C4-2B (cell line): ENCODE data around the gene GLYAT.

Experiments
- CTCF ChIP-seq: fragments of 450-650 bp; conservative IDR thresholded peaks from 2 replicates; pipeline ENCODE4 v1.5.1; 2017; ENCODE audit warnings: mild to moderate bottlenecking
- ZFX ChIP-seq: fragments of 450-650 bp; IDR thresholded peaks from 2 replicates; pipeline ENCODE4 v1.6.1; 2017

- TF ChIP-seq CTCF: no peak
- no peak for TF ChIP-seq ZFX
These were observed 72.3 kb downstream of the GLYAT start for GRCh38 chr11:58659404-58659803.
